ENCODE measurements around the gene KRTAP1-1.
"Not testable (repeated sequence)": the region's sequence is repeated elsewhere in the genome, so short reads cannot be mapped to it uniquely, and the experiment has no call there.

Gene KRTAP1-1

GRCh38 chr17:41065016-41065689 lies 23.9 kb upstream of the KRTAP1-1 start:
- H3K4me3 Mint-ChIP-seq; H3K4me1 Mint-ChIP-seq; H3K27ac Mint-ChIP-seq (ENCODE audit: low read depth); ATAC-seq (replicated peaks; ENCODE audit: extremely low read depth, poor library complexity, severe bottlenecking); H3K36me3 Mint-ChIP-seq (ENCODE audit: insufficient read depth); DNase-seq (ENCODE audit: low spot score in 2 of 2); H3K9me3 Mint-ChIP-seq: not testable (repeated sequence)
- H3K27me3 Mint-ChIP-seq: peaks cover 22% of the 10 kb centered on the region

GRCh38 chr17:41064301-41064700 lies 23.1 kb upstream of the KRTAP1-1 start:
- Mint-ChIP-seq H3K27me3 (peaks cover 30% of the 10 kb centered on the region), H3K9me3 (no peaks in the 10 kb centered on the region), H3K36me3 (ENCODE audit: insufficient read depth) (no peaks in the 10 kb centered on the region), H3K27ac (ENCODE audit: low read depth) (no peak overlapping the region), H3K4me3 (no peak overlapping the region), H3K4me1 (no peaks in the 10 kb centered on the region)
- ATAC-seq (replicated peaks; ENCODE audit: extremely low read depth, poor library complexity, severe bottlenecking) (no peak), DNase-seq (ENCODE audit: low spot score in 2 of 2) (no peak)

- Mint-ChIP-seq H3K27ac (ENCODE audit: low read depth) (no peak overlapping the region), H3K27me3 (peaks cover 39% of the 10 kb centered on the region), H3K4me3 (no peak overlapping the region), H3K9me3 (no peaks in the 10 kb centered on the region), H3K36me3 (ENCODE audit: insufficient read depth) (no peaks in the 10 kb centered on the region), H3K4me1 (no peaks in the 10 kb centered on the region)
- no peak for DNase-seq (ENCODE audit: low spot score in 2 of 2)
- ATAC-seq (replicated peaks; ENCODE audit: extremely low read depth, poor library complexity, severe bottlenecking): no peak
Measured at GRCh38 chr17:41063449-41063848, 22.2 kb upstream of the KRTAP1-1 start.

DNA sequence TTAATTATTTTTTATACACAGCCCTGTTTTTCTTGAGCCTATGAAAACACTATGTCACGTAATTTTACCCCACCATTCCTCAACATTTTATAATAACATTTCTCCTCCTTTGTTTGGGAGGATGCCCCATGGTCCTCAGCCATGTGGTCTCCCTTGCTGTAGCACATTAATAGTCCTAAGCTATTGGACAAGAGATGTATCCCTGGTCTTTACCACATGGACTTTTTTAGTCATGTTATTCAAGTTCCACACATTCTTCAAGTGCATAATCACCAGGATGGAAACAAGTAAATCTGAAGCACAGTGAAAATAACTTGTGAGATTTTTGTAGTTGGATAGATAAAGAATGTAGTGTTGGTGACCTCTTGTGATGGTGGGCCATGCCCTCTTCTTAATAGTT lies 20.7 kb upstream of the KRTAP1-1 start:
- H3K4me3 Mint-ChIP-seq: no peak overlapping the region
- H3K27me3 Mint-ChIP-seq: peaks cover 54% of the 10 kb centered on the region
- H3K36me3 Mint-ChIP-seq (ENCODE audit: insufficient read depth): no peaks in the 10 kb centered on the region
- ATAC-seq (replicated peaks; ENCODE audit: extremely low read depth, poor library complexity, severe bottlenecking) (no peak), DNase-seq (ENCODE audit: low spot score in 2 of 2) (no peak)
- no peaks in the 10 kb centered on the region for H3K4me1 Mint-ChIP-seq
- H3K27ac Mint-ChIP-seq (ENCODE audit: low read depth): no peak overlapping the region
- peaks cover 6% of the 10 kb centered on the region for H3K9me3 Mint-ChIP-seq

DNA sequence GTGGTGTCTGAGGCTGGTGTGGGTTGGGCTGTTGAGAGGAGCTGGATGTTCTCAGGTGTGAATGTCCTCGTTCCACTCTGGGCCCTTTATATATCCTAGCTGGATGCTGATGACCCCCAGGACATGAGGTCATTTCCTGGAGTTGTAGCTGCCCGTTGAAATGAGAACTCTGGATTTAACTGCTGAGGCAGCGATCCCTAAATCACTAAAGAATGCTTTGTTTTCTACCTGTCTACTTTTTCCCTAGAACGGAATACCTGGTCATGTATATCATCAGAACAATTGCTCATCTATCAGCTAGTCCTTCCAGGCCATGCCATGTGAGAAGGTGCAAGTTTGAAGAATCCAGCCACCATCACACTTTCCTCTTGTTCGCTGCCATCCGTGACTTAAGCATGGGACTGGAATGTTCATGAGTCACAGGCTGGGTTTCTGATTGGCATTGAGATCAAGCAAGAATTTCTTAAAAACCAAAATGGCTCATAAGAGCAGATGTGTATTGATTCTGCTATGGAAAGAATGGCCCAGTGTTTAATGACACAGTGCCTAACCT lies 18.9 kb upstream of the KRTAP1-1 start, which contains the start of gene KRTAP2-3:
TSS of gene KRTAP2-3 (minus strand) at position 63 of the 553 bp plus-strand sequence. CDS start 64 bp downstream, outside the sequence.
- ATAC-seq (replicated peaks; ENCODE audit: extremely low read depth, poor library complexity, severe bottlenecking): no peak

DNA sequence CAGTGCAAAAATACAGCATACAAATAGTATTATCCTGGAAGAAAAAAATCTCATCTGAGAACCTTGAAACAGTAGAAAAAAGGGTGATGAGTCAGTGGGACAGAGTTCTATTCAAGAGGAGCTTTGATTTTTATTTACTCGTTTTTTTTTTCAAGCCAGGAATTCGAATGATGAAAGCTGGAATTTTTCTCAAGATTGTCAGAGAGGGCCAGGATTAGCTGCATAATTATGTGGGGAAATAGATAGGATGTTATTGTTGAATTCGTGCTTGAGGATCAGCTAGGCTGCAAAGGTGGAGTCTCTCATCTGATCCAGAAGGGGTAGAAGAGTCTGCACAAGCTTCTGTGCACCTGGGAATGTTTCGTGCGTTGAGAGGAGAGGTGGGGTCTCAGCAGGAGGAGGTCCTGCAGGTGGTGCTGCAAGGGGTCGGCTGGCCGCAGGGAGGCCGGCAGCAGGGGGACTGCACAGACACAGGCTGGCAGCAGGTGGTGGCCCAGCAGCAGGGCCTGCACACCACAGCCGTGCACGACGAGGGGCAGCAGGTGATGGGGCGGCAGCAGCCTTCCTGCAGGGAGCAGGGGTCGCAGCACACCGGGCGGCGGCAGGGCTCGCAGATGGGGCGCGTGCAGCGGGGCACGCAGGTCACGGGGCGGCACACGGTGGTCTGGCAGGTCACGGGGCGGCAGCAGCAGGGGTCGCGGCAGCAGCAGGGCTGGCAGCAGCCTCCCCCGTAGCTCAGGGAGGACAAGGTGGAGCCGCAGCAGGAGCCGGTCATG lies 18.2 kb upstream of the KRTAP1-1 start:
- H3K4me3 Mint-ChIP-seq; DNase-seq (ENCODE audit: low spot score in 2 of 2): not testable (repeated sequence)
- peaks cover 68% of the 10 kb centered on the region for H3K27me3 Mint-ChIP-seq

More for the DNA sequence above, 18.9 kb upstream of the KRTAP1-1 start, which contains the start of gene KRTAP2-3:
- Mint-ChIP-seq H3K4me1 (no peaks in the 10 kb centered on the region), H3K9me3 (peaks cover 6% of the 10 kb centered on the region), H3K27me3 (peaks cover 67% of the 10 kb centered on the region), H3K27ac (ENCODE audit: low read depth) (no peak within 1 kb of the TSS), H3K36me3 (ENCODE audit: insufficient read depth) (no peaks in the 10 kb centered on the region), H3K4me3 (no peak within 1 kb of the TSS)
- no peak for DNase-seq (ENCODE audit: low spot score in 2 of 2)

GRCh38 chr17:41058741-41059140 lies 17.5 kb upstream of the KRTAP1-1 start:
- no peak overlapping the region for H3K27ac Mint-ChIP-seq (ENCODE audit: low read depth)
- no peaks in the 10 kb centered on the region for H3K36me3 Mint-ChIP-seq (ENCODE audit: insufficient read depth)
- no peaks in the 10 kb centered on the region for H3K4me1 Mint-ChIP-seq
- DNase-seq (ENCODE audit: low spot score in 2 of 2) (no peak), ATAC-seq (replicated peaks; ENCODE audit: extremely low read depth, poor library complexity, severe bottlenecking) (no peak)
- peaks cover 6% of the 10 kb centered on the region for H3K9me3 Mint-ChIP-seq
- peaks cover 76% of the 10 kb centered on the region for H3K27me3 Mint-ChIP-seq
- no peak overlapping the region for H3K4me3 Mint-ChIP-seq

More for the DNA sequence above, 18.2 kb upstream of the KRTAP1-1 start:
- not testable (repeated sequence) for H3K4me1 Mint-ChIP-seq; ATAC-seq (replicated peaks; ENCODE audit: extremely low read depth, poor library complexity, severe bottlenecking); H3K27ac Mint-ChIP-seq (ENCODE audit: low read depth); H3K9me3 Mint-ChIP-seq; H3K36me3 Mint-ChIP-seq (ENCODE audit: insufficient read depth)

- Mint-ChIP-seq H3K4me3 (no peak overlapping the region), H3K27ac (ENCODE audit: low read depth) (no peak overlapping the region), H3K36me3 (ENCODE audit: insufficient read depth) (no peaks in the 10 kb centered on the region), H3K27me3 (peaks cover 87% of the 10 kb centered on the region), H3K9me3 (peaks cover 6% of the 10 kb centered on the region), H3K4me1 (no peaks in the 10 kb centered on the region)
- DNase-seq (ENCODE audit: low spot score in 2 of 2): no peak
- no peak for ATAC-seq (replicated peaks; ENCODE audit: extremely low read depth, poor library complexity, severe bottlenecking)
Measured at GRCh38 chr17:41057547-41057946, 16.3 kb upstream of the KRTAP1-1 start.

DNA sequence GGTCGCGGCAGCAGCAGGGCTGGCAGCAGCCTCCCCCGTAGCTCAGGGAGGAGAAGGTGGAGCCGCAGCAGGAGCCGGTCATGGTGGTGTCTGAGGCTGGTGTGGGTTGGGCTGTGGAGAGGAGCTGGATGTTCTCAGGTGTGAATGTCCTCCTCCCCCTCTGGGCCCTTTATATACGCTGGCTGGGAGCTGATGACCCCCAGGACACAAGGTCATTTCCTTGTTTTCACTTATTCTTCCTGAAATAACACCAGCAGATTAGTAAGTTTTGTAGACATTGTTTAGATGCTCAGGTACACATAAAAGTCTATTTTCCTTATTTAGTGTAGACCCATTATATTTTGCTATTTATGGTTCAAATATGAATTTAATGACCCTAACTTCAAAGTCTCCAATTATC lies 13.9 kb upstream of the KRTAP1-1 start, which contains the start of gene KRTAP2-2:
TSS of gene KRTAP2-2 (minus strand) at position 101 of the 400 bp plus-strand sequence. CDS start at position 82, 19 bp downstream.
- H3K4me3 Mint-ChIP-seq; H3K36me3 Mint-ChIP-seq (ENCODE audit: insufficient read depth); H3K4me1 Mint-ChIP-seq; ATAC-seq (replicated peaks; ENCODE audit: extremely low read depth, poor library complexity, severe bottlenecking); H3K27ac Mint-ChIP-seq (ENCODE audit: low read depth); DNase-seq (ENCODE audit: low spot score in 2 of 2); H3K9me3 Mint-ChIP-seq: not testable (repeated sequence)
- peaks cover 82% of the 10 kb centered on the region for H3K27me3 Mint-ChIP-seq

DNA sequence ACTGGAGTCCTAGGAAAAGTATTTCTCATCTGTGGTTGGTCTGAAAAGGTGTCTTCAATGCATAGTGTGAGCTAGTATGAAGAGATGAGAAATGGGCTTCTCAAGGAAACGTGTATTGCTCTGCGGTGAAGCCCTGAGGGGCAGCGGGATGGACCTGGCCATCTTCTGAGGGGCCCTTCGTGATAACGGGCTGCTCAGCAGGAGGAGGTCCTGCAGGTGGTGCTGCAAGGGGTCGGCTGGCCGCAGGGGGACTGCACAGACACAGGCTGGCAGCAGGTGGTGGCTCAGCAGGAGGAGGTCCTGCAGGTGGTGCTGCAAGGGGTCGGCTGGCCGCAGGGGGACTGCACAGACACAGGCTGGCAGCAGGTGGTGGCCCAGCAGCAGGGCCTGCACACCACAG lies 13.3 kb upstream of the KRTAP1-1 start:
- not testable (repeated sequence) for H3K27ac Mint-ChIP-seq (ENCODE audit: low read depth); H3K4me1 Mint-ChIP-seq; H3K36me3 Mint-ChIP-seq (ENCODE audit: insufficient read depth); DNase-seq (ENCODE audit: low spot score in 2 of 2); H3K9me3 Mint-ChIP-seq; ATAC-seq (replicated peaks; ENCODE audit: extremely low read depth, poor library complexity, severe bottlenecking); H3K4me3 Mint-ChIP-seq
- H3K27me3 Mint-ChIP-seq: peaks cover 80% of the 10 kb centered on the region

DNA sequence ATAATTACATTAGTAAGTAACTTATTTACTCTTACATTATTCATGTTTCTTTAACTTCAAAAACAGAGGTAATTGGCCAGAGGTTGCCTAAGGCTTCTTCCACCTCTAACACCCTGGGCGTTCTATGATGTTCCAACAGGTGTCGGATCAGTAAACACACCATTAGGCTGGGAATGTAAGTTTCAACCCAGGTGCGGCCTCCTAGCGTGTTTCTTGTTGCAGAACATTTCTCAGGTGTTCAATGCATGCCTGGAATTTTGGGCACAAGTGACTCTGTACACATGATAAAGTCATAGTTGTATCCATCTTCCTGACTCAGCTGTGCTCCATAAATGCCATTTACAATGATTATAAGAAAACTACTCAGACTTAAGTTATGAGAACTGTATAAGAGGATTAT lies 12.8 kb upstream of the KRTAP1-1 start:
- peaks cover 6% of the 10 kb centered on the region for H3K9me3 Mint-ChIP-seq
- H3K4me1 Mint-ChIP-seq: no peaks in the 10 kb centered on the region
- H3K27ac Mint-ChIP-seq (ENCODE audit: low read depth): no peak overlapping the region
- no peak overlapping the region for H3K4me3 Mint-ChIP-seq
- H3K27me3 Mint-ChIP-seq: peaks cover 79% of the 10 kb centered on the region
- ATAC-seq (replicated peaks; ENCODE audit: extremely low read depth, poor library complexity, severe bottlenecking) (no peak), DNase-seq (ENCODE audit: low spot score in 2 of 2) (no peak)
- no peaks in the 10 kb centered on the region for H3K36me3 Mint-ChIP-seq (ENCODE audit: insufficient read depth)

DNA sequence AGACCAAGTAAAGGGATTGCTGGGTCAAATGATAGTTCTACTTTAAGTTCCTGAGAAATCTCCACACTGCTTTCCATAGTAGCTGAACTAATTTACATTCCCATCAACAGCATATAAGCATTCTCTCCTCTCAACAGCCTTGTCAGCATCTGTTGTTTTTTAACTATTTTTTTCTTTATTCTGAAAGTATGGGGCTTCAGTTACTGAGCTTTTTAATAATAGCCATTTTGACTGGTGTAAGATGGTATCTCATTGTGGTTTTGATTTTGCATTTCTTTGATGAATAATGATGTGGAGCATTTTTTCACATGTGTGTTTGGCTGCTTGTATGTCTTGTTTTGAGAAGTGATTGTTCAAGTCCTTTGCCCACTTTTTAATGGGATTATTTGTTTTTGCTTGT lies 11.3 kb upstream of the KRTAP1-1 start:
- H3K27me3 Mint-ChIP-seq: peaks cover 79% of the 10 kb centered on the region
- DNase-seq (ENCODE audit: low spot score in 2 of 2): no peak

More for the DNA sequence above, 11.3 kb upstream of the KRTAP1-1 start:
- H3K4me1 Mint-ChIP-seq: no peaks in the 10 kb centered on the region
- no peak overlapping the region for H3K27ac Mint-ChIP-seq (ENCODE audit: low read depth)
- no peaks in the 10 kb centered on the region for H3K36me3 Mint-ChIP-seq (ENCODE audit: insufficient read depth)
- ATAC-seq (replicated peaks; ENCODE audit: extremely low read depth, poor library complexity, severe bottlenecking): no peak
- H3K4me3 Mint-ChIP-seq: no peak overlapping the region
- H3K9me3 Mint-ChIP-seq: peaks cover 2% of the 10 kb centered on the region

Data from central memory CD8-positive, alpha-beta T cell (primary cell).